ENCODE measurements around the gene C16orf90.

C16orf90 gene

DNA sequence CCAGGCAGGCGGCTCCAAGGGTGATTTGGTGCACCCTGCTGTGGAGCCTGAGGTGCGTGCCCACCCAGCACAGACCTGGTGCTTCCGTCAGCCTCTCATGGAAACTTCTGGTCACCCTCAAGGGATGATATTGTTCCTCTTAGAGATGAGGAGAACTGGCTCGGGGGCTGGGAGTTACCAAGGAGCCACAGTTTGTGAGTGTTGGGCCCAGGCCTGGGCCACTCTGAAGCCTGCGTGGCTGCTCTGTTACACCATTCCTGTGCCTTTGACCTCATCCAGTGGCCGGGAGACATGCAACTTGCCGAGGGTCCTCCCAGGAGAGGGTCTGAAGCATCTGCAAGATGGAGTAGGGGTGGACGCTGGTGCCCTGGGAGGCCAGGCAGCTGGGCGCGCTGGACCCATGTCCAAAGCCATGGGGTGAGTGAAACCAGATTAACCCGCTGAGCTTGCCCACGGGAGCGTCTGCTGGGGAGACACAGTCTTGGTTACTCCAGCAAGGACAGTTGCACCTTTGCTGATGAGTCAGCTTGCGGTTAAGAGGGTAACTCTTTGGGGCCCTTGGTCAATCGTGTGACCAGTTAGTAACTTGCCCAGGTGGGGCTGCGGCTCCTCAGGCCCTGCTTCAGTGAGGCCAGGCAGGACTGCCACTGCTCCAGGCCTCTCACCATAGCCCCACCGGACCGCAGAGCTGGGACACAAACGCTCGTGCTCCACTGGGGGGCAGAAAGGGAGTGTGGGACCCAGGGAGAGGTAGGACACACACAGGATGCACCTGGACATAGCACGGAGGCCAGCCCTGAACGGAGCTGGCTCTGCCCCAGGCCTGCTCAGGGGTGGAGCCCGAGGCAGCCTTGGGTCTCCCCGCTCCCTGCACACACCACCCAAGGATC, 7.5 kb downstream of the C16orf90 start:
- Histone ChIP-seq H3K4me3 (ENCODE audit: low read length) (no peak overlapping the region), H3K9me3 (ENCODE audit: control insufficient read depth, low read length) (no peaks in the 10 kb centered on the region), H3K27me3 (ENCODE audit: control insufficient read depth, insufficient read depth, low read length) (no peaks in the 10 kb centered on the region), H3K36me3 (ENCODE audit: control insufficient read depth, insufficient read depth, low read length) (no peaks in the 10 kb centered on the region), H3K4me1 (ENCODE audit: control insufficient read depth, insufficient read depth, low read length) (no peaks in the 10 kb centered on the region), H3K9ac (ENCODE audit: low read length) (no peak overlapping the region)

DNA sequence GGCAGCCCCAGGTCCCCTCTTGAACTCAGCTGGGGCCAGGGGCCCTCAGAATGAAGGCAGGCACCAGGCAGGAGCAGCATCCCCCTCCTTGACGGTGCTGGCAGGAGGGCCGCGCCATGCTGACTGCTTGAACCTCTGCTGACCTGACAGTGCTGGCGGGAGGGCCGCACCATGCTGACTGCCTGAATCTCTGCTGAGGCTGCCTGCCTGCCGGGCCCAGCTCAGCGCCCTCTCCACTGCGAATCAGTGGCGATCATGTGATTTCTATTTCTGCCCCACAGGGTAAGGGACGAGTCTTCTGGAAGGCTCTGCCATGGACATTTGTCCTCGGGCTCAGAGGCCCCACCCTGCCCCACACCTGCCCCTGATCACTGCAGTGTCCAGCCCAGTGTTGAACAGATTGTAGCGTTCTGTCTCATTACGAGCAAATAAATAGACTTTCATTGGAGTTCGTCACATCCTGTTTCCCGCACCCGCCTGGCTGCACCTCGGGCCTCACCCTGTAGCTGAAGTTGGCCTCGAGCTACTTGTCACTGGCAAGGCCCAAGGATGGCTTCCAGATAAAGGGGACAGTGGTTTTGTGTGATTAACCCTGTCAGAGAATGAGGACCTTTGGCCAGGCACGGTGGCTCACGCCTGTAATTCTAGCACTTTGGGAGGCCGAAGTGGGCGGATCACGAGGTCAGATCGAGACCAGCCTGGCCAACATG, 8.6 kb downstream of the C16orf90 start:
- H3K9ac ChIP-seq (ENCODE audit: low read length), result no peak overlapping the region
- no peak overlapping the region for H3K4me3 ChIP-seq (ENCODE audit: low read length)
- H3K4me1 ChIP-seq (ENCODE audit: control insufficient read depth, insufficient read depth, low read length), result no peaks in the 10 kb centered on the region
- H3K9me3 ChIP-seq (ENCODE audit: control insufficient read depth, low read length), result no peaks in the 10 kb centered on the region
- H3K27me3 ChIP-seq (ENCODE audit: control insufficient read depth, insufficient read depth, low read length), result no peaks in the 10 kb centered on the region
- H3K36me3 ChIP-seq (ENCODE audit: control insufficient read depth, insufficient read depth, low read length), result no peaks in the 10 kb centered on the region

DNA sequence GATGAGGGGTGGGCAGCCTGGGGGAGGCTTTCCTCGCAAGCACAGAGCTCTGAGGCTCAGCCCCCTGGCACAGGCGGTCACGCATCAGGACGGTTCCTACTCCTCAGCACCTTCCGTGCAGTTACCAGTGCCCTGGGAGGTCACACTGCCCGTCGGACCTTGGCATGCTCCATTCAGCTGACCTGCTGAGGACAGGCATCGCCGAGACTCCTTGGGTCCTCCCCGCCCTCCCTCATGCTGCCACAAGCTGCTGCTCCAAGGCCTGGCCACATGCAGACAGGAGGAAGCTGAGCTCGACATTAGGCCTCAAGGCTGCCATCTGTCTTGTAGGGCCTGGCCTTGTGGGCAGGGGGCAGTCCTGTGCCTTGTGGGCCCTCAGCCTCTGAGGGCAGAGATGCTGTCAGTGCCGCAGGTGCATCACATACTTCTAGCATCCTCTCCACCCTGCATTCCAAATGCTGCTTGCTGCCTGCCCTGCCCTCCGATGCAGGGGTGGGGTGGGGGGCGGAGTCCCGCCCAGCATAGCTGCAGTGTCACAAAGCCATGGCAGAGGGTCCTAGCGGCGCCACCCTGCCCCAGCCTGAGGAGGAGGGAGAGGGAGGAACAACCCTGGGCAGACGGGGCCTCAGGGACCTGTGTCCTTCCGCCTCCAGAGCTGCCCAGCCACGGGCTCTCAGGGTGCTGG, 9.3 kb downstream of the C16orf90 start:
- Histone ChIP-seq H3K4me3 (ENCODE audit: low read length) (no peak overlapping the region), H3K9me3 (ENCODE audit: control insufficient read depth, low read length) (no peaks in the 10 kb centered on the region), H3K9ac (ENCODE audit: low read length) (no peak overlapping the region), H3K36me3 (ENCODE audit: control insufficient read depth, insufficient read depth, low read length) (no peaks in the 10 kb centered on the region), H3K4me1 (ENCODE audit: control insufficient read depth, insufficient read depth, low read length) (no peaks in the 10 kb centered on the region), H3K27me3 (ENCODE audit: control insufficient read depth, insufficient read depth, low read length) (no peaks in the 10 kb centered on the region)

DNA sequence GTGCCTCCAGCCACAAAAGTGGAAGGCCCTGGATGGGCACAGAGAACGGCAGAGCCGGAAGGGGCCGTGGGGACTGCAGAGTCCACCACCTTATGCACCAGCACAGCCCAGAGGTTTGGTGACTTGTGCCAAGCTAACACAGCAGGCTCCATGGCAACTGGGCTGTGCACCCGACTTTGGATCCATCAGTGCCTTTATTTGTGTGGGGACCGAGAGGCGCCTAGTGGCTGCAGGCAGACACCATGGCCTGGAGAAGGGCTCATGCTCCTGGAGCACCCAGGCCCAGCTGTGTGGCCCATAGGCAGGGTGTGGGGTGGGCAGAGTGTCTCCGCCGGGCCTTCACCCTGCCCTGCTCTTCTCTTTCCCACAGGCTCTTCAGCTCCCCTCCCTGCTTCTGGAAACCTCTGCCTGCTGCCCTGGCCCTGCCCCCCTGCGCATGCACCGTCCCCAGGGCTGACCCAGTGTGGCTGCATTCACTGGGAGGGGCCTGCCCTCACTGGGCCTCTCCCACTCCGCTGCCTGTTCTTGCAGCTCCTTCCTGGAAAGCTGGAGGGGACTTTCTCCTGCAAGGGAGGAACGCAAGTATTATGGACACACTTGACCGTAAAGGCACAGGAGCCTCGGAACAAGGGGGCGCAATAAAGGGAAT, 10.1 kb downstream of the C16orf90 start:
- Histone ChIP-seq H3K9ac (ENCODE audit: low read length) (no peak overlapping the region), H3K9me3 (ENCODE audit: control insufficient read depth, low read length) (no peaks in the 10 kb centered on the region), H3K4me1 (ENCODE audit: control insufficient read depth, insufficient read depth, low read length) (no peaks in the 10 kb centered on the region), H3K4me3 (ENCODE audit: low read length) (no peak overlapping the region), H3K36me3 (ENCODE audit: control insufficient read depth, insufficient read depth, low read length) (no peaks in the 10 kb centered on the region), H3K27me3 (ENCODE audit: control insufficient read depth, insufficient read depth, low read length) (no peaks in the 10 kb centered on the region)

DNA sequence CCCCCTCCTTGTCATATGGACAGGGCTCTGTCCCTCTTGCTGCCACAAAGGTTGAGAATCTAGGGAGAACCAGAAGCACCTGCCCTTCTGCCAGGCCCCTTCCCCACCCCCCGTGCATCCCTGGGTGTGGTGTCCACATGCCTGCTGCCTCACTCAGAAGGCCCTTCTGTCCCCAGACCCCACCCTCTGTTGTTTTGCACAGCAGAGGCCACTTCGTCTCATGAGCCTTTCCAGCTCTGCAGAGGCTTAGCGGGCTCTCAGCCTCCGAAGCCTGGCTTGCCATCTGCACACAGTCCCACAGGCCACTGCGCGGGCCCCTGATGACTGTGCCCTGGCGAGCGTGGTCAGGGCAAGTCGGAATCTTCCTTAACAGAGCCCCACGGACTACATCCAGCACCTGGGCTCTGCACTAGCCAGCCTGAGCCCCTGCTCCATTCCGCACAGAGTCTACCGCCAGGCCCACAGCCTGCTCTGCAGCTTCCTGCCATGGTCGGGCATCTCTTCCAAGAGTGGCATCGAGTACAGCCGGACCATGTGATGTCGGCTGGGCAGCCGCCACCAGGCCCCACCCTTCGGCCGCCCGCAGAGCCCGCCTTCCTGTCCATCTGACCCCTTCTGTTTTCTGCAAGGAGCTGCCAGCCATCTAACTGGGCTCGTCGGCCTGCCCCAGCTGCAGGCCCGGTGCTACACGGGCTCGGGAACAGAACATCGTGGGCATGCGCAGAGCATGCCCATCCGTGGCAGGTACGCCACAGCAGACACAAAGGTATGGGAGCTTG, 10.8 kb downstream of the C16orf90 start:
- Histone ChIP-seq H3K9ac (ENCODE audit: low read length) (no peak overlapping the region), H3K4me1 (ENCODE audit: control insufficient read depth, insufficient read depth, low read length) (no peaks in the 10 kb centered on the region), H3K36me3 (ENCODE audit: control insufficient read depth, insufficient read depth, low read length) (peaks cover 4% of the 10 kb centered on the region), H3K27me3 (ENCODE audit: control insufficient read depth, insufficient read depth, low read length) (no peaks in the 10 kb centered on the region), H3K4me3 (ENCODE audit: low read length) (no peak overlapping the region), H3K9me3 (ENCODE audit: control insufficient read depth, low read length) (no peaks in the 10 kb centered on the region)

DNA sequence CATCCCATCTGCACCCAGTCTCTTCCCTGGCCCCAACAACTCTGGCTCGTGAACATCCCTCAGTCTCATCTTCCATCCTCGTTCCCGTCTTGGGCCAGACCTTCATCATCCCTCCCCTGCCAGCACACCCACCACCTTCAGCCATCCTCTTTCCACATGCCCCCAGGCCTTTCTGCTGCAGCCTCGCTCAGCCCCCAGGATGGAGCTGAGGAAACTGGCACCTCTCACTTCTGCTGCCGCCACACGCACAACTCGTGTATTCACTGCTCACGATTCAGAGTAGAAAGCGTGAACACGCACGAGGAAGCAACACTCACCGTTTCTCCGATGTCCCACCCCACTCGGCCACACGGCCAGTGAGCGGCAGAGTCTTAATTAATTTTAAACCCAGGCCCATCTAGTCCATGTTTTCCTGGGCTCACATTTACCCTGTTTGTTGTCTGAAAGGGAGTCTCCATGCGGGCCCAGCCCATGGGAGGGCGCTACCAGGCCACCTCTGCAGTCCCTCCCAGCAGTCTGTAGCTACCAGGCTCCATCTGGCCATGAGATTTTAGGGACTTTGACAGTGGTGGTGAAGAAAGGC, 12.5 kb downstream of the C16orf90 start:
- no peaks in the 10 kb centered on the region for H3K27me3 ChIP-seq (ENCODE audit: control insufficient read depth, insufficient read depth, low read length)
- H3K9me3 ChIP-seq (ENCODE audit: control insufficient read depth, low read length), result no peaks in the 10 kb centered on the region
- H3K4me3 ChIP-seq (ENCODE audit: low read length), result no peak overlapping the region
- H3K36me3 ChIP-seq (ENCODE audit: control insufficient read depth, insufficient read depth, low read length), result peaks cover 8% of the 10 kb centered on the region
- no peak overlapping the region for H3K9ac ChIP-seq (ENCODE audit: low read length)
- H3K4me1 ChIP-seq (ENCODE audit: control insufficient read depth, insufficient read depth, low read length), result no peaks in the 10 kb centered on the region

DNA sequence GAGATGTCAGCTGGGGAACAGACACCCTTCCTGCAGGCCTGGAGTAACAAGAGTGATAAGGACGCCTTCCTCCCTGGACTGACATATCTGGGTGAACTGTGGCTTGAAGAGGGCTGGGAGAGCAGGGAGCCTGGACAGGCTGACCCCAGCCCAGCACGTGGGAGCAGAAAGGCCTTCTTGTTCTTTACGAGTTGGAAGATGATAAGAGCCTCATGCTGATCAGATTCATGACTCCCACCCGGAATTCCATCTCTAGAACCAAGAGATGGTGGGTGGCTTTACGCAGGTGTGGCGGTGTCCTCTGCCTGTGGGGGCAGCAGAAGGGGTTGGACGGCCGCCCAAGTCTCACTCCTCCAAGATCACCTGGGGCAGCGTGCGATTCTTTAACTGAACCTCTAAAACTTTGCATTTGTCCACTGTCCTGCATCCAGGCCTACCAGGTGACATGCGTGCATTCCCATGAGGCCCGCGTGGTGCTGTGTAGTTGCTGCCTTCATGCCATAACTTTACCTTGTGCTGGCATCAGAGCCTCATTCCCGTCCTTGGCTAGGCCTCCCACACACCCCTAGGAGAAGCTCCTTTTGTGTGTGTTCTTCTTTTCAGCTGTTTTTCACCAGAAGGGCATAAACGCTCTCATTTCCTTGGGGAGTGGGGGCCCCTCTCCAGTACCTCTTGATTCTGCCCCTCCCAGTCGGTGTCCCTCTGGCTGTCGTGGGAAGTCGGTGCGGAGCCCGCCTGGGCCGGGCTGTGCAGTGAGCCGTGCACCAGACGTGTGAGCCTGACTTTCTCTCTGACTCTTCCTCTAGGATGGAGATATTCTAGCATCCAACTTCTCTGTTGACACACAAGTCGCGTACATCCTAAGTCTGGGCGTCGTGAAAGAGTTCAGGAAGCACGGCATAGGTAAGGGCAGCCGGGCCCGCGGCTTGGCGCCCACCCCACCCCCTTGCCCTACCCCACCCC, 13.3 kb downstream of the C16orf90 start:
- Histone ChIP-seq H3K9ac (ENCODE audit: low read length) (no peak overlapping the region), H3K36me3 (ENCODE audit: control insufficient read depth, insufficient read depth, low read length) (peaks cover 8% of the 10 kb centered on the region), H3K9me3 (ENCODE audit: control insufficient read depth, low read length) (no peaks in the 10 kb centered on the region), H3K4me1 (ENCODE audit: control insufficient read depth, insufficient read depth, low read length) (no peaks in the 10 kb centered on the region), H3K4me3 (ENCODE audit: low read length) (no peak overlapping the region), H3K27me3 (ENCODE audit: control insufficient read depth, insufficient read depth, low read length) (no peaks in the 10 kb centered on the region)

DNA sequence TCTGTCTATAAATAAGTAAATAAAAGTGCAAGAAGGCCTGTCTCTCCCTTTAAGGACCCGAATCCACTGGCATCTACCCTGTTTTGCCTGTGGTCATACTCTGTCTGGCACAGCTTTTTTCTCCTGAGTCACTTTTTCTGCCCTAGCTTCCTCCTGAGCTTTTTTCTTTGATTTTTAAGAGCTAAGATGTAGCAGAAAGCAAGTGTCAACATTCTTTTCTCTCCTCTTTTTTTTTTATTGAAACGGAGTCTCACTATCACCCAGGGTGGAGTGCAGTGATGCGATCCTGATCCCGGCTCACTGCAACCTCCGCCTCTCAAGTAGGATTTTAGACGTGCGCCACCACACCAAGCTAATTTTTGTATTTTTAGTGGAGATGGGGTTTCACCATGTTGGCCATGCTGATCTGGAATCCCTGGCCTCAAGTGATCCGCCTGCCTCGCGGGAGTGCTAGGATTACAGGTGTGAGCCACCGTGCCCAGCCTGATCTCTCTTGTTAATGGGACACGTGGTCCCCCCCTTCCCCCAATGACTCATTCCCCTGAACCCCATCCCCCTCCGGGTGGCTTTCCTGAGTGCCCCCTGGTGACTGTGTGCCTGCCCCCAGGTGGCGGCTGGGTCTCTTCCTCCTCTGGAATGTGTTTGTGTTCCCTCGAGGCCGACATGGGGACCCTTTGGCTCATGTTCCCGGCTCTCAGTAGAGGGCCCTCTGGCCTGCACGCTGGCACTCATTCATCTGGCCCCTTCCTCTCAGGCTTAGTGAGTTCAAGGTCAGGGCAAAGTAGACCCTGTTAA, 14.2 kb downstream of the C16orf90 start:
- peaks cover 8% of the 10 kb centered on the region for H3K36me3 ChIP-seq (ENCODE audit: control insufficient read depth, insufficient read depth, low read length)
- no peak overlapping the region for H3K9ac ChIP-seq (ENCODE audit: low read length)
- H3K27me3 ChIP-seq (ENCODE audit: control insufficient read depth, insufficient read depth, low read length), result no peaks in the 10 kb centered on the region
- H3K4me3 ChIP-seq (ENCODE audit: low read length), result no peak overlapping the region
- no peaks in the 10 kb centered on the region for H3K9me3 ChIP-seq (ENCODE audit: control insufficient read depth, low read length)
- H3K4me1 ChIP-seq (ENCODE audit: control insufficient read depth, insufficient read depth, low read length), result peaks cover under 1% of the 10 kb centered on the region

DNA sequence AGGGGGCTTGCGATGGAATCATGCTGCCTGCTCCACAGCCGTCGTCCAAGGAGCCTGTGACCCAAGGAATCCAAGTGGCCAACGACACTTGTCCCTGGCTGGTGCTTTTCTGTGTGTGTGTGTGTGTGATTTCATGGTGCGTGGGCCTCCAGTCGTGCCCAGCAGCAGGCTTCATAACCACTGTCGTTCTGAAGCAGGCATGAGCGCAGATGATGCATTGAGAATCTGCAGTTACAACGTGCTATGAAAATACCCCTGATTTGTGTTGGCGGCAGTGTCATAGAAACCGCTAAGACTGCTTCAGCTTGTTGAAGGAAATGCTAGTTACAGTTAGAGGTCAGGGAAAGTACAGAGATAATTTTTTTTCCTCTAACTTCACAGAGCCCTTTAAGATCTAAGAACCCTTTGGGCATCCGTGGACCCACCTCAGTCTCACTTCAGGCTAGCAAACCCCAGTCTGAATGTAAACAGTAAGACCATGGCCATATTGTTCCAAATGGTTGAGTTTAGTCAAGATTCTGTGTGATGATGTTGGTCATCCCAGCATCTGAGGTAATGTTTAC, 15.6 kb downstream of the C16orf90 start:
- Histone ChIP-seq H3K36me3 (ENCODE audit: control insufficient read depth, insufficient read depth, low read length) (peaks cover 8% of the 10 kb centered on the region), H3K27me3 (ENCODE audit: control insufficient read depth, insufficient read depth, low read length) (no peaks in the 10 kb centered on the region), H3K9me3 (ENCODE audit: control insufficient read depth, low read length) (no peaks in the 10 kb centered on the region), H3K4me1 (ENCODE audit: control insufficient read depth, insufficient read depth, low read length) (peaks cover 14% of the 10 kb centered on the region), H3K9ac (ENCODE audit: low read length) (no peak overlapping the region), H3K4me3 (ENCODE audit: low read length) (no peak overlapping the region)
